ENCODE data around the gene CLTB.
"Not testable (repeated sequence)": the region's sequence is repeated elsewhere in the genome, so short reads cannot be mapped to it uniquely, and the experiment has no call there.

The CLTB gene

GRCh38 chr5:176426876-176427275 lies 10.5 kb upstream of the CLTB start:
- DNase-seq, result no peak

GRCh38 chr5:176425791-176426190 lies 9.5 kb upstream of the CLTB start:
- no peak for DNase-seq

- DNase-seq, result no peak
Measured at GRCh38 chr5:176425138-176425537, 8.8 kb upstream of the CLTB start.

- DNase-seq, result no peak
Measured at GRCh38 chr5:176424181-176424580, 7.8 kb upstream of the CLTB start.

- DNase-seq, result no peak
Measured at GRCh38 chr5:176420972-176421544, 4.7 kb upstream of the CLTB start.

- DNase-seq, result no peak
Measured at GRCh38 chr5:176420086-176420485, 3.7 kb upstream of the CLTB start.

- no peak for DNase-seq
Measured at GRCh38 chr5:176418251-176418650, 1.9 kb upstream of the CLTB start.

- no peak for DNase-seq
Measured at GRCh38 chr5:176416965-176417364, 626 bp upstream of the CLTB start.

GRCh38 chr5:176415240-176415951 lies 943 bp downstream of the CLTB start:
- DNase-seq, result no peak

- DNase-seq, result no peak
Measured at GRCh38 chr5:176414704-176415103, 1.6 kb downstream of the CLTB start.

GRCh38 chr5:176413709-176414191 lies 2.6 kb downstream of the CLTB start:
- DNase-seq, result no peak

- no peak for DNase-seq
Measured at GRCh38 chr5:176413255-176413565, 3.1 kb downstream of the CLTB start.

- no peak for DNase-seq
Measured at GRCh38 chr5:176412517-176413254, 3.7 kb downstream of the CLTB start.

GRCh38 chr5:176410486-176411180 lies 5.7 kb downstream of the CLTB start:
- DNase-seq, result no peak

GRCh38 chr5:176409765-176410164 lies 6.6 kb downstream of the CLTB start:
- DNase-seq, result no peak

GRCh38 chr5:176408590-176408989 lies 7.7 kb downstream of the CLTB start:
- no peak for DNase-seq

GRCh38 chr5:176408252-176408573 lies 8.1 kb downstream of the CLTB start:
- DNase-seq, result not testable (repeated sequence)

GRCh38 chr5:176407456-176408251 lies 8.7 kb downstream of the CLTB start:
- DNase-seq, result no peak

GRCh38 chr5:176406436-176407052 lies 9.8 kb downstream of the CLTB start:
- DNase-seq, result no peak

- no peak for DNase-seq
Measured at GRCh38 chr5:176405656-176406435, 10.5 kb downstream of the CLTB start.

Data from T-helper 9 cell (primary cell).